Spinal cord (tissue), 10 donors: ENCODE data around the gene DLG2. TPM values are rescaled to one million over a fixed set of nuclear protein-coding genes. Genes with fewer than 3 reads are reported as not detected.

Experiments used
- DNase-seq, 6 donors: peaks; one replicate each; pipeline versions ENCODE4 v3.0.0 to v3.0.0-alpha.2; 2013 to 2015; ENCODE audit warnings: low spot score in 6 of 6, low read depth in 4 of 6
- H3K27ac ChIP-seq: one replicate; pipeline ENCODE4 v1.5.1; 2013; ENCODE audit warnings: low read depth, low read length, control low read depth
- H3K27me3 ChIP-seq: one replicate; pipeline ENCODE4 v1.6.1; 2013; ENCODE audit warnings: low read length; ENCODE audit not compliant: control insufficient read depth, insufficient read depth
- H3K36me3 ChIP-seq: one replicate; pipeline ENCODE4 v1.6.1; 2013; ENCODE audit warnings: low read length; ENCODE audit not compliant: control insufficient read depth, insufficient read depth
- H3K4me1 ChIP-seq: one replicate; pipeline ENCODE4 v1.6.1; 2013; ENCODE audit warnings: low read length; ENCODE audit not compliant: control insufficient read depth, insufficient read depth
- H3K4me3 ChIP-seq: one replicate; pipeline ENCODE4 v1.5.1; 2013; ENCODE audit warnings: low read depth, low read length, control low read depth
- H3K9me3 ChIP-seq: one replicate; pipeline ENCODE4 v1.6.1; 2013; ENCODE audit warnings: low read length; ENCODE audit not compliant: control insufficient read depth, insufficient read depth
- WGBS: methylation state at CpG from one replicate; pipeline ENCODE4 v1.1.5; 2013; ENCODE audit warnings: missing lambda C conversion rate; ENCODE audit not compliant: insufficient coverage; 5-methylcytosine and 5-hydroxymethylcytosine counted together
- polyA plus RNA-seq, 2 donors: library from polyadenylated mRNA; unstranded; fragments of 120-200 nt; gene quantifications; one replicate each; pipeline ENCODE4 v1.2.1, GENCODE V29; 2013; ENCODE audit not compliant: insufficient read length in 2 of 2
- total RNA-seq, 2 donors: library from RNA; depleted of rRNA in 1 of 2; stranded (reverse); fragments of 120-200 nt in 1 of 2; fragments of >200 nt in 1 of 2; gene quantifications; one replicate each; pipeline versions ENCODE4 v1.2.3 to v1.2.4, GENCODE V29; 2013 to 2014
- donor health status: healthy.

Gene DLG2
- total and polyA plus RNA-seq, 4 donors = 37.7 to 111 (median 49.0) TPM

DNA sequence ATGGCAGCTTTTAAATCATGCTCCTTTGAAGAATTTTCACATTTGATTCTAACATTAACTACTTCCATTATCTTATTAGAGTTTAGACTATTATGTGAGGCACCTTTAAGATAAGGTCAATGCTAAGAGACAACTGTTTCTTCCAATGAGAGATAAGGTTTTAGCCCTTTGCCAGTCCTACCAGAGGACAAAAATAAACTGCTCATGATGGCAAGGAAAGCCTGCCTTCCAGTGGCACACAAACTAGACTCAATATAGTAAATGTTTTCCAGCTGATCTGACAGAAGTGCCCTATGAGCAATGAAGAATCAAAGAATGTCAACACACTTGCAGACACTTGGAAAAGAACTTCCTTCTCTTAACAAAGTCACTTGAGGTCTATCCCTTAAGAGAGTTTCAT, 1188.6 kb downstream of the DLG2 start:
- DNase-seq = no peak
- Histone ChIP-seq H3K9me3 (no peaks in the 10 kb centered on the region), H3K27ac (no peak overlapping the region), H3K4me1 (peaks cover 8% of the 10 kb centered on the region), H3K27me3 (no peaks in the 10 kb centered on the region), H3K4me3 (no peak overlapping the region), H3K36me3 (no peaks in the 10 kb centered on the region)

DNA sequence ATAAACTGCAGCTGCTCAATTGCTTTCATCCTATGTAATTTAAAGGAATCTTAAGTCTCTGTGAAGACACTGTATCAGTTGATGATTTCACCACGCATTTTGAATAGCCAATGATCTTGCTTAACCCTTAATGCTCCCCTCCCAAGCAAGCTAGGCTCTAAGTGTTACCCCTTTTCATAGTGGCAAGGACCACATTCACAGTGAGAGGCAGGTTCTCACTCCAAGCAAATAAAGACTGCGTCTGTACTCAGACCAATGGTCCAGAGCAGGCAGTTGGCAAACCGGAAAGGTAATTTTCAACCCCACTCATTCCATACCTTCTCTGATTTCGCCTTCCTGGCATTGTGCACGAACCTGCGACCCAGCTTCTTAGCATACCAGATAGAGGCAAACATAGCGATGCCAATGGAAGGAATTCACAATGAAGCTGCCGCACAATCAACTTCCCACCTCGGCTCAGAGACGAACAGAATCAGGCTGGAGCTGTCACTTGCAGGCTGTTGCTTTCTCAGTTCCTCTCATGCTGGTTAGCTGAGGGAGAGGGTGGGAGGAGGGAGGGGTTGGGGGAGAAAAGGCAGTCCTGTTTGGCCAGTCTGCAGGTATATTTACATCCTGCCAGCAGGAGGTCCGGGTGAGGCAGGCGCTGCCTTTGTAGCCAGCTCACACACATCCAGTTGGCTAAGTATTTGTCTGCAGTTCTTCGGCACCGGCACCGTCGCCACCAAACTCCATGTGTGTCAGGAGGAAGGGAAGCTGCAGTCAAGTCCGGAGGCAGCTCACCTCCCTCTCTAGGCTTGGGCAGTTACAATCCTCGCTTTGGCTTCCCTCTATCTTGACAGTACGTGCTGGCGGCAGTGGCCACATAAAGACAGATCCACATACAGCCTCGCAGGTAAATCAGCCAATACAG, 1189.8 kb downstream of the DLG2 start:
- Histone ChIP-seq H3K36me3 (no peaks in the 10 kb centered on the region), H3K27me3 (no peaks in the 10 kb centered on the region), H3K4me1 (peaks cover 8% of the 10 kb centered on the region), H3K9me3 (no peaks in the 10 kb centered on the region), H3K27ac (peak overlapping the region; percentile 38), H3K4me3 (peak overlapping the region; percentile 44)
- DNase-seq = peak in 5 of 6 donors; percentile 28 to 90 (median 56)
- under 1% methylated on average over 21 of the region's 21 CpGs for WGBS

GRCh38 chr11:84430661-84431060, 1196.5 kb downstream of the DLG2 start:
- 83% methylated on average over 2 of the region's 2 CpGs for WGBS
- no peak overlapping the region for H3K27ac ChIP-seq
- no peaks in the 10 kb centered on the region for H3K9me3 ChIP-seq
- H3K27me3 ChIP-seq = no peaks in the 10 kb centered on the region
- H3K4me1 ChIP-seq = no peaks in the 10 kb centered on the region
- no peak overlapping the region for H3K4me3 ChIP-seq
- DNase-seq = no peak
- no peaks in the 10 kb centered on the region for H3K36me3 ChIP-seq

GRCh38 chr11:84425673-84426072, 1201.5 kb downstream of the DLG2 start:
- no peaks in the 10 kb centered on the region for H3K36me3 ChIP-seq
- no peaks in the 10 kb centered on the region for H3K4me1 ChIP-seq
- H3K9me3 ChIP-seq = no peaks in the 10 kb centered on the region
- no peak overlapping the region for H3K27ac ChIP-seq
- no peak overlapping the region for H3K4me3 ChIP-seq
- H3K27me3 ChIP-seq = no peaks in the 10 kb centered on the region
- peak in 1 of 6 donors; percentile 69 for DNase-seq

- no peak for DNase-seq
- Histone ChIP-seq H3K27me3 (no peaks in the 10 kb centered on the region), H3K4me3 (no peak overlapping the region), H3K4me1 (no peaks in the 10 kb centered on the region), H3K9me3 (no peaks in the 10 kb centered on the region), H3K36me3 (no peaks in the 10 kb centered on the region), H3K27ac (no peak overlapping the region)
- WGBS = no CpG with 5 or more reads among the region's 4 CpGs
These were observed 1206.9 kb downstream of the DLG2 start for GRCh38 chr11:84420271-84420670.

DNA sequence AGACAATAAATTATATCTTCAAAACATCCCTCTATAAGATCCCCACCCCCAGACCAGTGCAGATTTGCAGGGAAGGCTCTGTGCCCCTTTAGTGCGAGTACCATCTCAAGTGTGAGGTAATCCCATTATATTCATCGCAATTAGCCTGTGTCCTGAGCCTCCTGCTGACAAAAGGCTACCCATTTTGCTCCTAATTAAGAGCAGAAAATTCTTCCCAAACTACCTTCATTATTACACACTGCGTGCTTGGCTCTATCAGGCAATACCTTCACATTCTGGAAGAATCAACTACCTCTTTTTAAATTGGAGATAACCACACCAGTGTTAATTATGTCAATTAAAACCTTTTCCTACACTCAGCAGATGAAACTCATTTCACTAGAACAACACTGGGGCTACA, 1207.5 kb downstream of the DLG2 start:
- Histone ChIP-seq H3K27ac (no peak overlapping the region), H3K9me3 (no peaks in the 10 kb centered on the region), H3K36me3 (no peaks in the 10 kb centered on the region), H3K27me3 (no peaks in the 10 kb centered on the region), H3K4me3 (no peak overlapping the region), H3K4me1 (no peaks in the 10 kb centered on the region)
- peak in 1 of 6 donors; percentile 84 for DNase-seq
- WGBS = 42% methylated on average over 3 of the region's 3 CpGs

- no peaks in the 10 kb centered on the region for H3K27me3 ChIP-seq
- no peak for DNase-seq
- no peaks in the 10 kb centered on the region for H3K9me3 ChIP-seq
- no peak overlapping the region for H3K27ac ChIP-seq
- H3K4me1 ChIP-seq = no peaks in the 10 kb centered on the region
- no peak overlapping the region for H3K4me3 ChIP-seq
- no CpG with 5 or more reads among the region's 1 CpG for WGBS
- H3K36me3 ChIP-seq = no peaks in the 10 kb centered on the region
These were observed 1212.2 kb downstream of the DLG2 start for GRCh38 chr11:84414920-84415319.

DNA sequence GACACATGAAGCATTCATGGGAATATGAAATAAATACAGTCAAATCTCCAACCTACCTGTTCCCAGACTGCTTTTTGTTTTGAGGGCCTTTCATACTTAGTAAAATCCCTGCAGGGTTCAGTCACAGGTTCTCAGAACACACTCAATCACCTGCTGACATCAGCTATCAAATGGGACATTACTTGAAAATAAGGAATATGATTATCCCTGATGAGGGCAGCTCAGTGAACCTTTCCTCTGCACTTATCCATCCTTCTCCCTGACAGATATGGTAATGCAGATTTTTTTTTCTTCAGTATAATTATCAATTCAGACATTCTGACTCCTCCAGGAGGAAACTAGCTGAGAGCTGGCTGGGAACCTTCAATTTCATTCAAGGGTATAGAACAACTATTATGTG, 1213.6 kb downstream of the DLG2 start:
- Histone ChIP-seq H3K4me3 (no peak overlapping the region), H3K27me3 (no peaks in the 10 kb centered on the region), H3K27ac (no peak overlapping the region), H3K9me3 (no peaks in the 10 kb centered on the region), H3K4me1 (no peaks in the 10 kb centered on the region), H3K36me3 (no peaks in the 10 kb centered on the region)
- no peak for DNase-seq

DNA sequence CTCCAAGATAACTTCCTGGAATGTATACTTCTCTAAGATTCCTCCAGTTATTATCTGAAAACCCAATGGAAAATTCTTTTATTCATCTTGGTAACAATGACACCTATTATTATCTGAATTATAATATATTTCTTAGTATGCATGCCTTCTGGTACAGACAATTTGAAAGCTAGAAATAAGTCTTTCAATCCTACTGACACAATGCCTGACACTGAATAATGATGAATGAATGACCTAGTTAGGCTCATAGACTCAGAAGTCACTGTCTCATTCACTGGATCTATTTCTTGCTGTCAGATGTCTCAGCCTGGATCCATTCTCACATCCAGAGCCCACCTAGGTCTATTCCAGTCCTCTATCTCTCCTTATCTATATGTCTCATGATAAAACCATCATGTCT, 1214.3 kb downstream of the DLG2 start:
- DNase-seq = no peak
- no peak overlapping the region for H3K27ac ChIP-seq
- no peaks in the 10 kb centered on the region for H3K9me3 ChIP-seq
- H3K4me1 ChIP-seq = no peaks in the 10 kb centered on the region
- H3K4me3 ChIP-seq = no peak overlapping the region
- no peaks in the 10 kb centered on the region for H3K36me3 ChIP-seq
- no peaks in the 10 kb centered on the region for H3K27me3 ChIP-seq

DNA sequence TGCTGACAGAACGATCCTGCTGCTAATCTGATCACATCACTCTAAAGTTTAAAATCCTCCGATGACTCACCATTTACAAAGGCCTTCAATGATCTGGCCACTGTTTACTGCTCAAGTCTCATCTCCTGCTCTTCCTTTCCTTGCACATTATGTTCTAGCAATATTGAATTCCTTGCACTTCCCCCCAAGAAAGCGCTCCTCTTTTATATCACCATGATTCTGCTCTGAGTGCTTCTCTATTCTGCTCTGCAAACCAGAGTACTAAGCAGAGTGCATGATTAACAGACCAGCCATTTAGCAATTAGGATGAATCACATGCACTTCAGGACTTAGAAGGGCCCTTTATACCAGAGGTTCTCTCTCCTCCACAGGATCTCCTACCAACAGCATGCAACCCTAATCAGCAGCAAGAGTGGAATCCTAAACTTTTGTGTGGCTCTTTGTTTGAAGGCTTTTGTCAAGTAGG, 1218.2 kb downstream of the DLG2 start:
- DNase-seq = no peak
- Histone ChIP-seq H3K4me3 (no peak overlapping the region), H3K9me3 (no peaks in the 10 kb centered on the region), H3K4me1 (no peaks in the 10 kb centered on the region), H3K27me3 (no peaks in the 10 kb centered on the region), H3K36me3 (no peaks in the 10 kb centered on the region), H3K27ac (no peak overlapping the region)
- WGBS = 62% methylated on average over 3 of the region's 3 CpGs
